ENCODE data around the gene MAGED2. TPM values are rescaled to one million over a fixed set of nuclear protein-coding genes. Genes with fewer than 3 reads are reported as not detected.

MAGED2 gene
- total RNA-seq, 1 experiment from 2014 or later: 136 TPM

DNA sequence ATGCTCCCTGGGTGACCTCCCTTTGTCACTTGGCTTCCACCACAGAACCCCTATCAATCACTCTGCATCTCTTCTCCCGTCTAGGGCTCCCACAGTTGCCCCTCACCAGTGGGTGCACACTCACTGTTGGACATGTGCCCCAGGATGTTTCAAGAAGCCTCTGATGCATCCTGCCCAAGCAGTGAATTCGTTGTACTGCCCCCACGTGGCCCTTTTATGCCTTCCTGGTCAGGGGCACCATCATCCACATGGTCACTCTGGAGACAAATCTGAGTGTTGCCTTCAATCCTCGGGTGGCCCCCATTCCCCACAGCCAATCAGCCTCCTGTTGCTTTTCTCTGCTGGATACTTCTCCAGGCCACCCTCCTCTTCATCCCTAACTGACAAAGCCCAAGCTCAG lies 21.6 kb upstream of the MAGED2 start:
- peak; percentile 41 for DNase-seq (ENCODE audit: low spot score)
- POLR2A ChIA-PET: no interaction called here
- Mint-ChIP-seq H3K4me1 (peaks cover 10% of the 10 kb centered on the region), H3K9me3 (no peaks in the 10 kb centered on the region), H3K27ac (no peak overlapping the region), H3K4me3 (no peak overlapping the region), H3K27me3 (ENCODE audit: low read depth) (no peaks in the 10 kb centered on the region; the same call in 1 of the 2 replicates), H3K36me3 (no peaks in the 10 kb centered on the region)
- CTCF ChIA-PET: interaction anchor here (0.6 to 2.6 kb wide), 5 partner anchors 11 to 145 kb away, joined by 3 to 43 read pairs (median 3); no protein-coding TSS in a partner anchor
- ATAC-seq: peak; percentile 66; the same call in 1 of the 2 replicates
- TF ChIP-seq, protein P1, sequence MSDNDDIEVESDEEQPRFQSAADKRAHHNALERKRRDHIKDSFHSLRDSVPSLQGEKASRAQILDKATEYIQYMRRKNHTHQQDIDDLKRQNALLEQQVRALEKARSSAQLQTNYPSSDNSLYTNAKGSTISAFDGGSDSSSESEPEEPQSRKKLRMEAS (CRISPR knock-in tag; IDR thresholded peaks at IDR 0.05): 0 out of 2 replicates have a peak, but pooled peaks have one; percentile 25
- TF ChIP-seq, protein P2, sequence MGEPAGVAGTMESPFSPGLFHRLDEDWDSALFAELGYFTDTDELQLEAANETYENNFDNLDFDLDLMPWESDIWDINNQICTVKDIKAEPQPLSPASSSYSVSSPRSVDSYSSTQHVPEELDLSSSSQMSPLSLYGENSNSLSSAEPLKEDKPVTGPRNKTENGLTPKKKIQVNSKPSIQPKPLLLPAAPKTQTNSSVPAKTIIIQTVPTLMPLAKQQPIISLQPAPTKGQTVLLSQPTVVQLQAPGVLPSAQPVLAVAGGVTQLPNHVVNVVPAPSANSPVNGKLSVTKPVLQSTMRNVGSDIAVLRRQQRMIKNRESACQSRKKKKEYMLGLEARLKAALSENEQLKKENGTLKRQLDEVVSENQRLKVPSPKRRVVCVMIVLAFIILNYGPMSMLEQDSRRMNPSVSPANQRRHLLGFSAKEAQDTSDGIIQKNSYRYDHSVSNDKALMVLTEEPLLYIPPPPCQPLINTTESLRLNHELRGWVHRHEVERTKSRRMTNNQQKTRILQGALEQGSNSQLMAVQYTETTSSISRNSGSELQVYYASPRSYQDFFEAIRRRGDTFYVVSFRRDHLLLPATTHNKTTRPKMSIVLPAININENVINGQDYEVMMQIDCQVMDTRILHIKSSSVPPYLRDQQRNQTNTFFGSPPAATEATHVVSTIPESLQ (CRISPR knock-in tag; IDR thresholded peaks at IDR 0.05): no peak

DNA sequence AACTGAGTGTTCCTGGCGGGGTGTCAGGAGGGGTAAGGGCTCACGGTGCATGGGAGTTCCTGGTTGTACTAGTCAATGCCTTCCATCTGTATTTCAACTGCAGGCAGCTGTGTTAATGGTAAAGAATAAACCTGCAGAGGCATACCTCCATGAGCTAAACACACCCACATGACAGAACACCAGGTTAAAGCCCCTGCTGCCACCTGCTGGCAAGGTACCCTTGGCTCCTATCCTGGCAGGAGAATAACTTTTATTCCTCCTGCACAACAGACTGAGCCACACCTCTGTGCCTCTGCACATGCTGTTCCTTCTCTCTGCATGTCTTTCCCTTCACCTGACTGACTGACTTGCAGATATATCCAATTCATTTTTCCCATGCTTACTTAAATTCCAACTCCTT lies 20.6 kb upstream of the MAGED2 start:
- Mint-ChIP-seq H3K27me3 (ENCODE audit: low read depth) (no peaks in the 10 kb centered on the region; the same call in 1 of the 2 replicates), H3K36me3 (no peaks in the 10 kb centered on the region), H3K4me3 (no peak overlapping the region), H3K9me3 (no peaks in the 10 kb centered on the region), H3K4me1 (peaks cover 10% of the 10 kb centered on the region), H3K27ac (no peak overlapping the region)
- peak; percentile 44 for DNase-seq (ENCODE audit: low spot score)
- CTCF ChIA-PET: interaction anchor here (0.6 to 2.6 kb wide), 10 partner anchors 17 to 402 kb away, joined by 3 to 43 read pairs (median 4); no protein-coding TSS in a partner anchor
- TF ChIP-seq JAZF1 (CRISPR knock-in tag; IDR thresholded peaks at IDR 0.05) (no peak), CREM (CRISPR knock-in tag; IDR thresholded peaks at IDR 0.05) (no peak), TCF7 (CRISPR knock-in tag; IDR thresholded peaks at IDR 0.05; ENCODE audit: low read depth) (no peak), ESRRA (CRISPR knock-in tag; IDR thresholded peaks at IDR 0.05; ENCODE audit: borderline replicate concordance) (no peak)
- TF ChIP-seq, protein P3, sequence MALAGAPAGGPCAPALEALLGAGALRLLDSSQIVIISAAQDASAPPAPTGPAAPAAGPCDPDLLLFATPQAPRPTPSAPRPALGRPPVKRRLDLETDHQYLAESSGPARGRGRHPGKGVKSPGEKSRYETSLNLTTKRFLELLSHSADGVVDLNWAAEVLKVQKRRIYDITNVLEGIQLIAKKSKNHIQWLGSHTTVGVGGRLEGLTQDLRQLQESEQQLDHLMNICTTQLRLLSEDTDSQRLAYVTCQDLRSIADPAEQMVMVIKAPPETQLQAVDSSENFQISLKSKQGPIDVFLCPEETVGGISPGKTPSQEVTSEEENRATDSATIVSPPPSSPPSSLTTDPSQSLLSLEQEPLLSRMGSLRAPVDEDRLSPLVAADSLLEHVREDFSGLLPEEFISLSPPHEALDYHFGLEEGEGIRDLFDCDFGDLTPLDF (CRISPR knock-in tag; IDR thresholded peaks at IDR 0.05): no peak
- POLR2A ChIA-PET: interaction anchor here (1.0 kb wide), 1 partner anchor 147 kb away, joined by 5 read pairs; no protein-coding TSS in a partner anchor
- peak; percentile 84 for ATAC-seq

DNA sequence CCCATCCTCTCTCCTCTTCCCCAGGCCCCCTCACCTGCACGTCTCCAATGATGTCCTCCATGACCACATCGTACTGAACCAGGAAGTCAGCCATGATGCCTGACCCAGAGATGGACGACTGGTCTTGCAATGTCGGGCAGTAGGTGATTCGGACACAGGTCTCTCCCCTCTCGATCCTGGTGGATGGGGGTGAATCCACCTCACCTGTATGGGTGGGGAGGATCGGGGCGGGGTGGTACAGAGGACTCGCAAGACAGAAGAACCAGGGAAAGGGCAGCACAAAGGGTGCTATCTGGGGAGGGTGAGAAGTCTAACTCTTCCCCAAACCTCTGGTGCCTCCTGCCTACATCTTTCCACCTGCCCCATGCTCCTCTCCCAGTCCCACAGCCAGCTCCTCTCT lies 19.1 kb upstream of the MAGED2 start:
- peaks cover 10% of the 10 kb centered on the region for H3K4me1 Mint-ChIP-seq
- ATAC-seq: no peak
- CTCF ChIA-PET: no interaction called here
- no peak for DNase-seq (ENCODE audit: low spot score)
- no peak overlapping the region for H3K4me3 Mint-ChIP-seq
- H3K27ac Mint-ChIP-seq: no peak overlapping the region
- POLR2A ChIA-PET: no interaction called here
- H3K27me3 Mint-ChIP-seq (ENCODE audit: low read depth): no peaks in the 10 kb centered on the region; the same call in 1 of the 2 replicates
- TF ChIP-seq FOXK1 (CRISPR knock-in tag; IDR thresholded peaks at IDR 0.05) (no peak), ZNF232 (CRISPR knock-in tag; IDR thresholded peaks at IDR 0.05) (no peak), ZBTB21 (CRISPR knock-in tag; IDR thresholded peaks at IDR 0.05; ENCODE audit: borderline replicate concordance) (no peak), RELA (CRISPR knock-in tag; IDR thresholded peaks at IDR 0.05; ENCODE audit: borderline replicate concordance) (no peak), CREM (CRISPR knock-in tag; IDR thresholded peaks at IDR 0.05) (no peak), HMGA2 (CRISPR knock-in tag; IDR thresholded peaks at IDR 0.05) (no peak), MYBL2 (CRISPR knock-in tag; IDR thresholded peaks at IDR 0.05) (no peak)
- TF ChIP-seq, protein P4, sequence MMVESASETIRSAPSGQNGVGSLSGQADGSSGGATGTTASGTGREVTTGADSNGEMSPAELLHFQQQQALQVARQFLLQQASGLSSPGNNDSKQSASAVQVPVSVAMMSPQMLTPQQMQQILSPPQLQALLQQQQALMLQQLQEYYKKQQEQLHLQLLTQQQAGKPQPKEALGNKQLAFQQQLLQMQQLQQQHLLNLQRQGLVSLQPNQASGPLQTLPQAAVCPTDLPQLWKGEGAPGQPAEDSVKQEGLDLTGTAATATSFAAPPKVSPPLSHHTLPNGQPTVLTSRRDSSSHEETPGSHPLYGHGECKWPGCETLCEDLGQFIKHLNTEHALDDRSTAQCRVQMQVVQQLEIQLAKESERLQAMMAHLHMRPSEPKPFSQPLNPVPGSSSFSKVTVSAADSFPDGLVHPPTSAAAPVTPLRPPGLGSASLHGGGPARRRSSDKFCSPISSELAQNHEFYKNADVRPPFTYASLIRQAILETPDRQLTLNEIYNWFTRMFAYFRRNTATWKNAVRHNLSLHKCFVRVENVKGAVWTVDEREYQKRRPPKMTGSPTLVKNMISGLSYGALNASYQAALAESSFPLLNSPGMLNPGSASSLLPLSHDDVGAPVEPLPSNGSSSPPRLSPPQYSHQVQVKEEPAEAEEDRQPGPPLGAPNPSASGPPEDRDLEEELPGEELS (CRISPR knock-in tag; IDR thresholded peaks at IDR 0.05): no peak
- TF ChIP-seq, protein P5, sequence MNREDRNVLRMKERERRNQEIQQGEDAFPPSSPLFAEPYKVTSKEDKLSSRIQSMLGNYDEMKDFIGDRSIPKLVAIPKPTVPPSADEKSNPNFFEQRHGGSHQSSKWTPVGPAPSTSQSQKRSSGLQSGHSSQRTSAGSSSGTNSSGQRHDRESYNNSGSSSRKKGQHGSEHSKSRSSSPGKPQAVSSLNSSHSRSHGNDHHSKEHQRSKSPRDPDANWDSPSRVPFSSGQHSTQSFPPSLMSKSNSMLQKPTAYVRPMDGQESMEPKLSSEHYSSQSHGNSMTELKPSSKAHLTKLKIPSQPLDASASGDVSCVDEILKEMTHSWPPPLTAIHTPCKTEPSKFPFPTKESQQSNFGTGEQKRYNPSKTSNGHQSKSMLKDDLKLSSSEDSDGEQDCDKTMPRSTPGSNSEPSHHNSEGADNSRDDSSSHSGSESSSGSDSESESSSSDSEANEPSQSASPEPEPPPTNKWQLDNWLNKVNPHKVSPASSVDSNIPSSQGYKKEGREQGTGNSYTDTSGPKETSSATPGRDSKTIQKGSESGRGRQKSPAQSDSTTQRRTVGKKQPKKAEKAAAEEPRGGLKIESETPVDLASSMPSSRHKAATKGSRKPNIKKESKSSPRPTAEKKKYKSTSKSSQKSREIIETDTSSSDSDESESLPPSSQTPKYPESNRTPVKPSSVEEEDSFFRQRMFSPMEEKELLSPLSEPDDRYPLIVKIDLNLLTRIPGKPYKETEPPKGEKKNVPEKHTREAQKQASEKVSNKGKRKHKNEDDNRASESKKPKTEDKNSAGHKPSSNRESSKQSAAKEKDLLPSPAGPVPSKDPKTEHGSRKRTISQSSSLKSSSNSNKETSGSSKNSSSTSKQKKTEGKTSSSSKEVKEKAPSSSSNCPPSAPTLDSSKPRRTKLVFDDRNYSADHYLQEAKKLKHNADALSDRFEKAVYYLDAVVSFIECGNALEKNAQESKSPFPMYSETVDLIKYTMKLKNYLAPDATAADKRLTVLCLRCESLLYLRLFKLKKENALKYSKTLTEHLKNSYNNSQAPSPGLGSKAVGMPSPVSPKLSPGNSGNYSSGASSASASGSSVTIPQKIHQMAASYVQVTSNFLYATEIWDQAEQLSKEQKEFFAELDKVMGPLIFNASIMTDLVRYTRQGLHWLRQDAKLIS (CRISPR knock-in tag; IDR thresholded peaks at IDR 0.05; ENCODE audit: borderline replicate concordance): no peak
- TF ChIP-seq, protein P2 (CRISPR knock-in tag; IDR thresholded peaks at IDR 0.05): no peak
- TF ChIP-seq, protein P6, sequence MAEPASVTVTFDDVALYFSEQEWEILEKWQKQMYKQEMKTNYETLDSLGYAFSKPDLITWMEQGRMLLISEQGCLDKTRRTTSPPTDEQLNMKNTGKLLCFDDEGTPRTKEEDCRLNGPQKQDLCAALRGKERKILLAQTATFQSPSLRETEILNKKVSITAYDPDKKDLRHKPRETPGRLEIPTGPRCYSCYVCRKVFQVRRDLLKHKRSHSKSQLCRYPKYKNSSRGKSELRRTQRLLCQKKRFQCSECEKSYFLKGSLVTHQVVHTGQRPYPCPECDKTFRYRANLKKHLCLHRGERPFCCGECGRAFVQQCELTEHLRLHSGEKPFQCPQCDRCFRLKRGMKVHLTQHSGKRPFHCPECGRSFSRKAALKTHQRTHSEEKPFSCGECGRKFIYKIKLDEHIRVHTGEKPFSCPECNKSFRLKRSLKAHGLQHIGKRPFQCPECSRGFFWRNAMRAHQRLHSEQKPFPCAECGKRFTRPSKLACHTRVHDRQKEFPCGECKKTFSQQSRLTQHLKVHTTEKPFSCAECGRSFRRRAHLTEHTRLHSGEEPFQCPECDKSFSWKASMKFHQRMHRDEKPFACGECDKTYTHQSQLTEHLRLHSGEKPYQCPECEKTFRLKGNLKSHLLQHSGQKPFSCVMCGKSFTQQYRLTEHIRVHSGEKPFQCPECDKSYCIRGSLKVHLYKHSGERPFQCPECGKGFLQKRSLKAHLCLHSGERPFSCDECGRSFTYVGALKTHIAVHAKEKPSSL (CRISPR knock-in tag; conservative IDR thresholded peaks at IDR 0.05): no peak
- H3K36me3 Mint-ChIP-seq: no peaks in the 10 kb centered on the region
- H3K9me3 Mint-ChIP-seq: no peaks in the 10 kb centered on the region

Measured in WTC11 (cell line).